OCI-LY7 (cell line): ENCODE results near the gene GAMT. TPM values are rescaled to one million over a fixed set of nuclear protein-coding genes. Genes with fewer than 3 reads are reported as not detected.

ENCODE experiments used
- BruUV-seq: library from RNA; stranded (reverse); fragments of 400-500 nt; replicated peaks from 2 replicates; lab custom pipeline; 2021; lab: Mats Ljungman, UMichigan
- CTCF ChIA-PET: fragments of 300-600 bp; sonication (Branson Sonifier 250); formaldehyde crosslinking; loops from one replicate; lab custom pipeline; 2022; ENCODE audit warnings: antibody characterized with exemption; ENCODE audit not compliant: unreplicated experiment; lab: Charles Lee
- POLR2A ChIA-PET: fragments of 300-600 bp; sonication (Branson Sonifier 250); formaldehyde crosslinking; loops from one replicate; lab custom pipeline; 2022; ENCODE audit warnings: antibody characterized with exemption; lab: Charles Lee
- DNase-seq: peaks from one replicate; pipeline ENCODE4 v3.0.0-alpha.2; 2015; ENCODE audit warnings: low spot score
- H2AFZ ChIP-seq: fragments of 200-600 bp; sonication (generic), shearing (Covaris generic); 2 replicates; pipeline ENCODE4 v1.6.1; 2014; ENCODE audit warnings: mild to moderate bottlenecking, antibody characterized with exemption, low read length, moderate library complexity
- H3K27ac ChIP-seq: fragments of 200-600 bp; sonication (generic); 2 replicates; pipeline ENCODE4 v1.5.1; 2014; ENCODE audit warnings: mixed run types, low read depth, mild to moderate bottlenecking, moderate library complexity, low read length, inconsistent platforms; ENCODE audit not compliant: poor library complexity, severe bottlenecking
- H3K36me3 ChIP-seq: fragments of 200-600 bp; sonication (generic); 2 replicates; pipeline ENCODE4 v1.6.1; 2014; ENCODE audit warnings: mild to moderate bottlenecking, antibody characterized with exemption, low read length, moderate library complexity, mixed read lengths; ENCODE audit not compliant: insufficient read depth
- H3K4me1 ChIP-seq: fragments of 200-600 bp; sonication (generic); 2 replicates; pipeline ENCODE4 v1.5.1; 2014; ENCODE audit warnings: mild to moderate bottlenecking, low read length; ENCODE audit not compliant: insufficient read depth, poor library complexity, severe bottlenecking
- H3K4me2 ChIP-seq: fragments of 200-600 bp; sonication (generic); 2 replicates; pipeline ENCODE4 v1.6.1; 2014; ENCODE audit warnings: mild to moderate bottlenecking, low read length
- H3K4me3 ChIP-seq: fragments of 200-600 bp; sonication (generic); 2 replicates; pipeline ENCODE4 v1.5.1; 2014; ENCODE audit warnings: mild to moderate bottlenecking, low read depth, low read length; ENCODE audit not compliant: poor library complexity, severe bottlenecking
- H3K79me2 ChIP-seq: fragments of 200-600 bp; sonication (generic); 2 replicates; pipeline ENCODE4 v1.6.1; 2016; ENCODE audit warnings: low read depth, mild to moderate bottlenecking, low read length, moderate library complexity, mixed read lengths; ENCODE audit not compliant: insufficient read depth
- H3K9me2 ChIP-seq: fragments of 200-600 bp; sonication (generic); 2 replicates; pipeline ENCODE4 v1.6.1; 2016; ENCODE audit warnings: mild to moderate bottlenecking, low read length, mixed read lengths; ENCODE audit not compliant: insufficient read depth
- H3K9me3 ChIP-seq: fragments of 200-600 bp; sonication (generic); 2 replicates; pipeline ENCODE4 v1.6.1; 2014; ENCODE audit warnings: mild to moderate bottlenecking, mixed run types, low read length, mixed read lengths
- H4K20me1 ChIP-seq: fragments of 200-600 bp; sonication (generic); 2 replicates; pipeline ENCODE4 v1.6.1; 2014; ENCODE audit warnings: mild to moderate bottlenecking, antibody characterized with exemption, low read length, moderate library complexity, mixed read lengths; ENCODE audit not compliant: insufficient read depth
- EZH2phosphoT487 ChIP-seq: fragments of 200-600 bp; sonication (generic); IDR thresholded peaks from 2 replicates; pipeline ENCODE4 v1.6.1; 2018; ENCODE audit warnings: low read depth, borderline replicate concordance, mild to moderate bottlenecking, mixed run types, antibody characterized with exemption, low read length, moderate library complexity, mixed read lengths
- intact Hi-C: fragments of 100-400 bp; cut with micrococcal nuclease; formaldehyde crosslinking; loops from one replicate; pipeline ENCODE4 v1.10.0; 2022; ENCODE audit not compliant: unreplicated experiment
- total RNA-seq, 2 experiments: library from RNA; depleted of rRNA in 1 of 2; stranded (reverse); fragments of >200 nt in 1 of 2; shearing (Covaris generic) in 1 of 2; gene quantifications; 2 replicates each; pipeline ENCODE4 v1.2.3, GENCODE V29; 2014 to 2022
- TF ChIP-seq, protein P1 (sequence below): fragments of 200-600 bp; sonication (generic); conservative IDR thresholded peaks from 2 replicates; pipeline ENCODE4 v1.5.1; 2014; ENCODE audit warnings: mild to moderate bottlenecking, antibody characterized with exemption, low read length, moderate library complexity, mixed read lengths

The GAMT gene
- total RNA-seq, 2 experiments from 2014 or later: 14.4 to 27.5 TPM

- H3K9me2 ChIP-seq: no peaks in the 10 kb centered on the region
- ChIA-PET POLR2A (interaction anchor here (0.6 kb wide), 1 partner anchor 82 kb away, joined by 3 read pairs; no protein-coding TSS in a partner anchor), CTCF (interaction anchor here (0.6 kb wide), 1 partner anchor 92 kb away, joined by 6 read pairs; no protein-coding TSS in a partner anchor)
- H4K20me1 ChIP-seq: no peaks in the 10 kb centered on the region
- H3K27ac ChIP-seq: peak within 1 kb of the TSS; percentile 80
- peaks cover 16% of the 10 kb centered on the region for H3K36me3 ChIP-seq
- no TSS peak for BruUV-seq
- H3K4me1 ChIP-seq: peaks cover 11% of the 10 kb centered on the region
- no peaks in the 10 kb centered on the region for H3K9me3 ChIP-seq
- H3K4me3 ChIP-seq: peak within 1 kb of the TSS; percentile 96
- peak within 1 kb of the TSS; percentile 84 for H3K4me2 ChIP-seq
- peak within 1 kb of the TSS; percentile 61 for H2AFZ ChIP-seq
- intact Hi-C loops: loop anchor here (2.0 kb wide), 2 partner anchors 23 to 29 kb away; partner anchors contain the start of gene DAZAP1
- TF ChIP-seq, protein P1, sequence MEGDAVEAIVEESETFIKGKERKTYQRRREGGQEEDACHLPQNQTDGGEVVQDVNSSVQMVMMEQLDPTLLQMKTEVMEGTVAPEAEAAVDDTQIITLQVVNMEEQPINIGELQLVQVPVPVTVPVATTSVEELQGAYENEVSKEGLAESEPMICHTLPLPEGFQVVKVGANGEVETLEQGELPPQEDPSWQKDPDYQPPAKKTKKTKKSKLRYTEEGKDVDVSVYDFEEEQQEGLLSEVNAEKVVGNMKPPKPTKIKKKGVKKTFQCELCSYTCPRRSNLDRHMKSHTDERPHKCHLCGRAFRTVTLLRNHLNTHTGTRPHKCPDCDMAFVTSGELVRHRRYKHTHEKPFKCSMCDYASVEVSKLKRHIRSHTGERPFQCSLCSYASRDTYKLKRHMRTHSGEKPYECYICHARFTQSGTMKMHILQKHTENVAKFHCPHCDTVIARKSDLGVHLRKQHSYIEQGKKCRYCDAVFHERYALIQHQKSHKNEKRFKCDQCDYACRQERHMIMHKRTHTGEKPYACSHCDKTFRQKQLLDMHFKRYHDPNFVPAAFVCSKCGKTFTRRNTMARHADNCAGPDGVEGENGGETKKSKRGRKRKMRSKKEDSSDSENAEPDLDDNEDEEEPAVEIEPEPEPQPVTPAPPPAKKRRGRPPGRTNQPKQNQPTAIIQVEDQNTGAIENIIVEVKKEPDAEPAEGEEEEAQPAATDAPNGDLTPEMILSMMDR: peak; percentile 63
- no peak for TF ChIP-seq EZH2phosphoT487
- peak; percentile 96 for DNase-seq
- H3K79me2 ChIP-seq: peaks cover 19% of the 10 kb centered on the region
These were observed 17.8 kb downstream of the GAMT start, which contains the start of gene NDUFS7 for GRCh38 chr19:1383312-1384084. Gene NDUFS7, plus strand, starts transcription at chr19:1383907. Its CDS starts 20 bp downstream, at chr19:1383927.

DNA sequence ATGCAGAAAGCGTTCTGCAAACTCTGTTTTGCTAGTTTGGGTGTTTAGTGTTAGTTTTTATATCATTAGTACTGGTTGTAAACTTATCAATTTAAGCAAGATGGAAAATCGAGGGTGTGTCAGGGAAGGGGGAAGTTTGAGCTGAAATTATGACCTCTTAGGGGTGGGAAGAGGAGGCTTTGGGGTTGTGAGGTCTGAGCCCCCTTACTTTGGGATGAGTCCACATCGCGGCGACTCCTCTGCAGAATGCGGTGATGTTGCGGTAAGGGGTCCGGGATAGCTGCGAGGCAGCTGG lies 18.4 kb downstream of the GAMT start:
- Histone ChIP-seq H3K79me2 (peaks cover 19% of the 10 kb centered on the region), H3K4me2 (peak overlapping the region; percentile 44), H2AFZ (no peak overlapping the region; the same call in 1 of the 2 replicates), H3K9me3 (no peaks in the 10 kb centered on the region), H3K27ac (no peak overlapping the region), H4K20me1 (no peaks in the 10 kb centered on the region), H3K4me3 (peak overlapping the region; percentile 49), H3K4me1 (peaks cover 11% of the 10 kb centered on the region), H3K36me3 (peaks cover 11% of the 10 kb centered on the region), H3K9me2 (no peaks in the 10 kb centered on the region)
- ChIA-PET POLR2A (no interaction called here), CTCF (interaction anchor here (0.6 kb wide), 1 partner anchor 91 kb away, joined by 6 read pairs; no protein-coding TSS in a partner anchor)
- no peak for DNase-seq
- TF ChIP-seq, protein P1: no peak; the same call in 1 of the 2 replicates
- TF ChIP-seq EZH2phosphoT487: no peak
- intact Hi-C loops: loop anchor here (2.0 kb wide), 2 partner anchors 24 to 28 kb away; partner anchors contain the start of gene DAZAP1
- BruUV-seq: no TSS peak
